Transverse colon (tissue), 4 donors: ENCODE measurements around the gene DRG2.

Experiments
- EP300 ChIP-seq: sonication (generic); formaldehyde crosslinking; IDR thresholded peaks from one replicate; pipeline ENCODE4 v1.6.1; 2017; ENCODE audit warnings: antibody characterized with exemption, low read depth
- POLR2A ChIP-seq: fragments of 450-650 bp; IDR thresholded peaks from one replicate; pipeline ENCODE4 v1.6.1; 2016; ENCODE audit warnings: antibody characterized with exemption, mild to moderate bottlenecking, moderate library complexity
- POLR2AphosphoS5 ChIP-seq, 3 donors: sonication (generic); formaldehyde crosslinking; IDR thresholded peaks; one replicate each; pipeline ENCODE4 v1.6.1; 2016; ENCODE audit warnings: antibody characterized with exemption in 3 of 3
- TF ChIP-seq, protein P1 (sequence below), 5 experiments: fragments of 200-600 bp in 3 of 5; fragments of 450-650 bp in 2 of 5; sonication (generic) in 3 of 5; IDR thresholded peaks; 1 replicate in 2 of 5; 2 replicates in 3 of 5; pipeline ENCODE4 v1.5.1; 2016 to 2017; ENCODE audit warnings: antibody characterized with exemption in 5 of 5, inconsistent platforms in 3 of 5, mild to moderate bottlenecking in 2 of 5, moderate library complexity in 1 of 5

DNA sequence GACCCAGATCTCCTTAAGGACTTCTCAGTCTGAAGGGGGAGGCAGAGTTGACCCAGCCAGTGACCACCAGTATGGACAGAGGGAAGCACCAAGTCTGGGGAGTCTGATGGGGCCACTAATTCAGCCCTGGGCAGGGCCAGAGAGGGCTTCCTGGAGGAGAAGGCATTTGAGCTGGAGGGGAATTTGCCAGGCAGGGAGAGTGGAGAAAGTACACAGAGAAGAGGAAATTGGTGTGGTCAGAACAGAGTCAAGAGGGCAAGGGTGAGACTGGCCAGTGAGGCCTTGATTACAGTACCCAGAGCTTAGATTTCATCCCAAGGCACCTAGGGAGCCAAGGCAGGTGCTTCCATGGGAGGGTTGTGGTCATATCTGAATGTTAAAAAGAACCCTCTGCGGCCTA is 57.1 kb downstream of the DRG2 start:
- TF ChIP-seq POLR2A (no peak), EP300 (no peak), POLR2AphosphoS5 (IDR thresholded peaks at IDR 0.05) (no peak)
- TF ChIP-seq, protein P1, sequence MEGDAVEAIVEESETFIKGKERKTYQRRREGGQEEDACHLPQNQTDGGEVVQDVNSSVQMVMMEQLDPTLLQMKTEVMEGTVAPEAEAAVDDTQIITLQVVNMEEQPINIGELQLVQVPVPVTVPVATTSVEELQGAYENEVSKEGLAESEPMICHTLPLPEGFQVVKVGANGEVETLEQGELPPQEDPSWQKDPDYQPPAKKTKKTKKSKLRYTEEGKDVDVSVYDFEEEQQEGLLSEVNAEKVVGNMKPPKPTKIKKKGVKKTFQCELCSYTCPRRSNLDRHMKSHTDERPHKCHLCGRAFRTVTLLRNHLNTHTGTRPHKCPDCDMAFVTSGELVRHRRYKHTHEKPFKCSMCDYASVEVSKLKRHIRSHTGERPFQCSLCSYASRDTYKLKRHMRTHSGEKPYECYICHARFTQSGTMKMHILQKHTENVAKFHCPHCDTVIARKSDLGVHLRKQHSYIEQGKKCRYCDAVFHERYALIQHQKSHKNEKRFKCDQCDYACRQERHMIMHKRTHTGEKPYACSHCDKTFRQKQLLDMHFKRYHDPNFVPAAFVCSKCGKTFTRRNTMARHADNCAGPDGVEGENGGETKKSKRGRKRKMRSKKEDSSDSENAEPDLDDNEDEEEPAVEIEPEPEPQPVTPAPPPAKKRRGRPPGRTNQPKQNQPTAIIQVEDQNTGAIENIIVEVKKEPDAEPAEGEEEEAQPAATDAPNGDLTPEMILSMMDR (IDR thresholded peaks at IDR 0.05): no peak
